ENCODE measurements around the gene KCNA3.

Gene KCNA3

GRCh38 chr1:110638058-110638457 is 36.7 kb downstream of the KCNA3 start:
- no peak for DNase-seq (ENCODE audit: low read depth)

GRCh38 chr1:110637475-110637874 is 37.3 kb downstream of the KCNA3 start:
- no peak for DNase-seq (ENCODE audit: low read depth)

- DNase-seq (ENCODE audit: low read depth), result no peak
These were observed 38.4 kb downstream of the KCNA3 start for GRCh38 chr1:110636149-110636935.

- no peak for DNase-seq (ENCODE audit: low read depth)
These were observed 39.3 kb downstream of the KCNA3 start for GRCh38 chr1:110635434-110635833.

GRCh38 chr1:110634455-110635311 is 40.1 kb downstream of the KCNA3 start:
- no peak for DNase-seq (ENCODE audit: low read depth)

- DNase-seq (ENCODE audit: low read depth), result no peak
These were observed 40.7 kb downstream of the KCNA3 start for GRCh38 chr1:110634086-110634454.

GRCh38 chr1:110633646-110634030 is 41.1 kb downstream of the KCNA3 start:
- DNase-seq (ENCODE audit: low read depth), result no peak

- no peak for DNase-seq (ENCODE audit: low read depth)
These were observed 42.7 kb downstream of the KCNA3 start for GRCh38 chr1:110631836-110632620.

GRCh38 chr1:110630839-110631663 is 43.7 kb downstream of the KCNA3 start:
- no peak for DNase-seq (ENCODE audit: low read depth)

- no peak for DNase-seq (ENCODE audit: low read depth)
These were observed 46.2 kb downstream of the KCNA3 start for GRCh38 chr1:110628323-110629105.

- DNase-seq (ENCODE audit: low read depth), result no peak
These were observed 47.0 kb downstream of the KCNA3 start for GRCh38 chr1:110627764-110628163.

GRCh38 chr1:110626889-110627288 is 47.9 kb downstream of the KCNA3 start:
- no peak for DNase-seq (ENCODE audit: low read depth)

Data from HS-5 (cell line).